ENCODE measurements around the gene CEACAM8.

DNA sequence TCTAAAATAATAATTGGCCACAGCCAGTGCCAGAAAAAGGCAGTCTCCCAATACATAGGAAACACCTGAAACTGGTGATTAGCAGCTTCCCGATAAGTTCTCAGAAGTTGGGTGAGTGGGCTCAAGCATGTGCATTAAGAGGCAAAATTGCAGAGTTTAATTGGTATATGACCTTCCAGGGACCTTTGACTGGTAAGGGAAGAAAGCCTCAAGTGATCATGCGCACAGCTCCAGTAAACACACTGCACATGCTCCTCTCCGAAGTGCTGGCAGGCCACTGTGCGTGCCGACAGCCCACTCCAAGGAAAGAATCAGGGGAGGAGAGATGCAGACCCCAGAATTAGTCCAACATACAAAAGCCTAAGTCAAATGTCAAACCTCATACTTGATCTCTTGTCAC lies 18.9 kb upstream of the CEACAM8 start:
- TF ChIP-seq POLR2AphosphoS5 (IDR thresholded peaks at IDR 0.05; ENCODE audit: insufficient read depth, low read depth, low read length) (no peak), POLR2A (IDR thresholded peaks at IDR 0.05; ENCODE audit: low read depth, low read length) (no peak), EZH2 (IDR thresholded peaks at IDR 0.05; ENCODE audit: borderline replicate concordance, low read depth, low read length, severe bottlenecking) (no peak)
- TF ChIP-seq, protein P1, sequence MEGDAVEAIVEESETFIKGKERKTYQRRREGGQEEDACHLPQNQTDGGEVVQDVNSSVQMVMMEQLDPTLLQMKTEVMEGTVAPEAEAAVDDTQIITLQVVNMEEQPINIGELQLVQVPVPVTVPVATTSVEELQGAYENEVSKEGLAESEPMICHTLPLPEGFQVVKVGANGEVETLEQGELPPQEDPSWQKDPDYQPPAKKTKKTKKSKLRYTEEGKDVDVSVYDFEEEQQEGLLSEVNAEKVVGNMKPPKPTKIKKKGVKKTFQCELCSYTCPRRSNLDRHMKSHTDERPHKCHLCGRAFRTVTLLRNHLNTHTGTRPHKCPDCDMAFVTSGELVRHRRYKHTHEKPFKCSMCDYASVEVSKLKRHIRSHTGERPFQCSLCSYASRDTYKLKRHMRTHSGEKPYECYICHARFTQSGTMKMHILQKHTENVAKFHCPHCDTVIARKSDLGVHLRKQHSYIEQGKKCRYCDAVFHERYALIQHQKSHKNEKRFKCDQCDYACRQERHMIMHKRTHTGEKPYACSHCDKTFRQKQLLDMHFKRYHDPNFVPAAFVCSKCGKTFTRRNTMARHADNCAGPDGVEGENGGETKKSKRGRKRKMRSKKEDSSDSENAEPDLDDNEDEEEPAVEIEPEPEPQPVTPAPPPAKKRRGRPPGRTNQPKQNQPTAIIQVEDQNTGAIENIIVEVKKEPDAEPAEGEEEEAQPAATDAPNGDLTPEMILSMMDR (IDR thresholded peaks at IDR 0.05; ENCODE audit: extremely low read depth in 1 of 2, insufficient read depth in 1 of 2, low read depth in 1 of 2, low read length in 2 of 2) = no peak

Data from endothelial cell of umbilical vein (primary cell).